Heart left ventricle (tissue), 16 donors: ENCODE measurements around the gene CENPN. TPM values are rescaled to one million over a fixed set of nuclear protein-coding genes. Genes with fewer than 3 reads are reported as not detected.

Source experiments
- ATAC-seq, 4 donors: fragments of 200-7000 bp; cut with Tn5 transposase; one replicate each; pipeline ENCODE4 v1.9.1; 2020 to 2022; ENCODE audit warnings: moderate library complexity in 4 of 4, mild to moderate bottlenecking in 3 of 4, moderate number of reproducible peaks in 1 of 4
- DNase-seq, 5 donors: peaks; one replicate each; pipeline ENCODE4 v3.0.0-alpha.2; 2020
- H3K27ac ChIP-seq, 12 donors: fragments of 200-600 bp; sonication (generic) in 4 of 12; one replicate each; pipeline versions ENCODE4 v1.5.0 to v1.8.0; 2016 to 2022; ENCODE audit warnings: mild to moderate bottlenecking in 2 of 12
- H3K27me3 ChIP-seq, 9 donors: fragments of 200-600 bp; sonication (generic) in 2 of 9; one replicate each; pipeline versions ENCODE4 v1.5.1 to v1.8.0; 2016 to 2022; ENCODE audit warnings: mild to moderate bottlenecking in 3 of 9
- H3K36me3 ChIP-seq, 9 donors: fragments of 200-600 bp; sonication (generic) in 2 of 9; one replicate each; pipeline versions ENCODE4 v1.5.0 to v1.8.0; 2018 to 2022; ENCODE audit warnings: mild to moderate bottlenecking in 2 of 9
- H3K4me1 ChIP-seq, 12 donors: fragments of 200-600 bp; sonication (generic) in 4 of 12; one replicate each; pipeline versions ENCODE4 v1.5.0 to v1.8.0; 2016 to 2022; ENCODE audit warnings: mild to moderate bottlenecking in 3 of 12
- H3K4me3 ChIP-seq, 12 donors: fragments of 200-600 bp; sonication (generic) in 4 of 12; one replicate each; pipeline versions ENCODE4 v1.5.0 to v1.8.0; 2017 to 2022; ENCODE audit warnings: mild to moderate bottlenecking in 9 of 12, moderate library complexity in 4 of 12
- H3K9me3 ChIP-seq, 12 donors: fragments of 200-600 bp; sonication (generic) in 4 of 12; one replicate each; pipeline versions ENCODE4 v1.5.0 to v1.8.0; 2016 to 2022; ENCODE audit warnings: mild to moderate bottlenecking in 1 of 12
- CTCF ChIP-seq, 12 donors: fragments of 200-600 bp; sonication (generic) in 4 of 12; IDR thresholded peaks; one replicate each; pipeline versions ENCODE4 v1.5.0 to v1.8.0; 2018 to 2022; ENCODE audit warnings: antibody characterized with exemption in 12 of 12, mild to moderate bottlenecking in 5 of 12
- POLR2A ChIP-seq, 2 donors: fragments of 450-650 bp; IDR thresholded peaks; one replicate each; pipeline ENCODE4 v1.6.1; 2017; ENCODE audit warnings: antibody characterized with exemption in 2 of 2, mild to moderate bottlenecking in 2 of 2, moderate library complexity in 2 of 2
- WGBS, 4 donors: extraction: QIAGEN DNeasy Blood & Tissue Kit in 2 of 4; methylation state at CpG; one replicate each; pipeline versions ENCODE4 v1.1.5 to v1.1.7; 2013 to 2018; 5-methylcytosine and 5-hydroxymethylcytosine counted together
- intact Hi-C, 10 donors: fragments of 100-400 bp; cut with DNase I; formaldehyde crosslinking; loops; one replicate each; pipeline versions ENCODE4 v1.11.1 to v1.14.2; 2022
- polyA plus RNA-seq, 2 donors: library from polyadenylated mRNA; stranded (reverse); fragments of 200-250 nt; gene quantifications; one replicate each; pipeline ENCODE4 v1.2.3, GENCODE V29; 2013
- total RNA-seq, 9 donors: library from RNA; depleted of rRNA in 2 of 9; stranded (reverse); fragments of >200 nt in 2 of 9; fragmentation: NEBNext Ultra II Directional in 3 of 9; extraction: Animal tissue kit (Norgen Biotek cat#: 25700) in 3 of 9; gene quantifications; one replicate each; pipeline versions ENCODE4 v1.1.0 to v1.2.4, GENCODE V29; 2016 to 2023
- donor health status: ischemic (EF 13 %, LVEDD 7.1; RV severe dilation, severe dysfunction).
- donor health status: healthy with polysubstance abuse.
- donor health status: DM: no; HTN: yes; CAD: no.
- donor health status: DM: no; HTN: no; CAD: no.
- donor health status: ischemic (EF 25% LVEDD 6.9; RV normal size, moderate dysfunction).
- donor health status: ischemic (EF 25% LVEDD 5.7; RV mildly dilated, moderate dysfunction).
- donor health status: healthy.
- donor health status: DM: yes; HTN: yes; CAD: no.
- donor health status: ischemic (EF 35%, LVEDD 5.7; RV mildly dilated, moderate dysfunction).
- donor health status: nonischemic (EF 11% LVEDD 7.7; RV severe dilation, severe dysfunction).
- donor health status: DM: yes; HTN: yes; CAD: no.
- donor health status: PGD.
- donor health status: ischemic (EF 29% LVEDD 5.4; RV normal size, mild dysfunction).
- donor health status: nonischemic (EF 23%, LVEDD 6.1; RV moderate dilation, normal function).

CENPN gene
- total and polyA plus RNA-seq, 11 donors, result 1.9 to 14.8 (median 10.3) TPM

- no peak overlapping the region for H3K4me3 ChIP-seq
- no peaks in the 10 kb centered on the region for H3K36me3 ChIP-seq
- peaks cover 0 to 2% (median 0%) of the 10 kb centered on the region in 12 donors for H3K9me3 ChIP-seq
- DNase-seq (no peak), ATAC-seq (no peak)
- peaks cover 0 to 46% (median 21%) of the 10 kb centered on the region in 12 donors for H3K4me1 ChIP-seq
- H3K27ac ChIP-seq, result peak overlapping the region in 7 of 12 donors; percentile 31 to 100 (median 50)
- no peaks in the 10 kb centered on the region for H3K27me3 ChIP-seq
- 62 to 71% (median 65%) methylated on average over 4 of the region's 4 CpGs for WGBS, 4 donors
- no peak for TF ChIP-seq CTCF (IDR thresholded peaks at IDR 0.05)
- no peak for TF ChIP-seq POLR2A (IDR thresholded peaks at IDR 0.05)
- intact Hi-C loops, result loop anchor here in 3 of 10 donors (10.0 kb wide), 1 partner anchor 732 kb away; no protein-coding TSS in a partner anchor
Observed at GRCh38 chr16:81003064-81003463, 4.0 kb upstream of the CENPN start.

- no peak for ATAC-seq
- Histone ChIP-seq H3K4me3 (peak overlapping the region in 10 of 12 donors; percentile 5 to 98 (median 78)), H3K36me3 (no peaks in the 10 kb centered on the region), H3K27me3 (no peaks in the 10 kb centered on the region), H3K4me1 (peaks cover 0 to 43% (median 21%) of the 10 kb centered on the region in 12 donors), H3K27ac (peak overlapping the region in 11 of 12 donors; percentile 27 to 100 (median 57)), H3K9me3 (peaks cover 0 to 2% (median 0%) of the 10 kb centered on the region in 12 donors)
- 56 to 65% (median 59%) methylated on average over 11 of the region's 11 CpGs for WGBS, 4 donors
- intact Hi-C loops, result loop anchor here in 3 of 10 donors (10.0 kb wide), 1 partner anchor 731 kb away; no protein-coding TSS in a partner anchor
- no peak for DNase-seq
- no peak for TF ChIP-seq CTCF (IDR thresholded peaks at IDR 0.05)
- TF ChIP-seq POLR2A (IDR thresholded peaks at IDR 0.05), result no peak
Observed at GRCh38 chr16:81003610-81004460, 3.2 kb upstream of the CENPN start.

- TF ChIP-seq POLR2A (IDR thresholded peaks at IDR 0.05), result no peak
- peak; percentile 49 to 76 (median 74) for TF ChIP-seq CTCF (IDR thresholded peaks at IDR 0.05)
- Histone ChIP-seq H3K4me3 (peak overlapping the region in 10 of 12 donors; percentile 6 to 100 (median 94)), H3K36me3 (no peaks in the 10 kb centered on the region), H3K9me3 (no peaks in the 10 kb centered on the region), H3K4me1 (peaks cover 0 to 41% (median 21%) of the 10 kb centered on the region in 12 donors), H3K27ac (peak overlapping the region in 11 of 12 donors; percentile 36 to 100 (median 99)), H3K27me3 (no peaks in the 10 kb centered on the region)
- WGBS, 4 donors, result 44 to 57% (median 50%) methylated on average over 14 of the region's 14 CpGs
- intact Hi-C loops, result loop anchor here in 4 of 10 donors (5.0 to 10.0 kb wide), 3 partner anchors 72 to 730 kb away; no protein-coding TSS in a partner anchor
- ATAC-seq (no peak), DNase-seq (peak in 1 of 5 donors; percentile 16)
Observed at GRCh38 chr16:81004646-81005353, 2.2 kb upstream of the CENPN start.
